Measurements from ENCODE around the gene THSD7A. TPM values are rescaled to one million over a fixed set of nuclear protein-coding genes. Genes with fewer than 3 reads are reported as not detected.

Gene THSD7A
- total and polyA plus RNA-seq, 2 experiments from 2014 or later = 4.0 to 8.3 TPM

GRCh38 chr7:11726001-11726793 is 105.8 kb downstream of the THSD7A start:
- WGBS (ENCODE audit: low lambda C conversion rate, missing lambda C conversion rate) = 82% methylated on average over 7 of the region's 7 CpGs
- Histone ChIP-seq H3K4me2 (no peak overlapping the region), H4K20me1 (ENCODE audit: insufficient read depth, poor library complexity, severe bottlenecking) (no peaks in the 10 kb centered on the region), H3K79me2 (no peaks in the 10 kb centered on the region), H3K9me2 (replicated peaks; ENCODE audit: insufficient read depth) (no peaks in the 10 kb centered on the region), H3K27me3 (no peaks in the 10 kb centered on the region), H3K4me3 (no peak overlapping the region), H3K4me1 (ENCODE audit: insufficient read depth) (no peaks in the 10 kb centered on the region), H3K36me3 (replicated peaks; ENCODE audit: insufficient read depth, low read depth) (no peaks in the 10 kb centered on the region), H3K9me3 (ENCODE audit: low read depth) (no peaks in the 10 kb centered on the region), H2AFZ (no peak overlapping the region), H3K27ac (no peak overlapping the region)
- no peak for TF ChIP-seq EZH2phosphoT487 (IDR thresholded peaks at IDR 0.05; ENCODE audit: low read depth, severe bottlenecking, unreplicated experiment)
- TF ChIP-seq CTCF (IDR thresholded peaks at IDR 0.05; ENCODE audit: poor library complexity) = no peak
- no peak for TF ChIP-seq EZH2 (IDR thresholded peaks at IDR 0.05; ENCODE audit: borderline replicate concordance)
- DNase-seq (ENCODE audit: low spot score) = no peak

- TF ChIP-seq EZH2 (IDR thresholded peaks at IDR 0.05; ENCODE audit: borderline replicate concordance) = no peak
- Histone ChIP-seq H3K4me1 (ENCODE audit: insufficient read depth) (no peaks in the 10 kb centered on the region), H3K27ac (no peak overlapping the region), H4K20me1 (ENCODE audit: insufficient read depth, poor library complexity, severe bottlenecking) (no peaks in the 10 kb centered on the region), H3K9me2 (replicated peaks; ENCODE audit: insufficient read depth) (no peaks in the 10 kb centered on the region), H3K9me3 (ENCODE audit: low read depth) (no peaks in the 10 kb centered on the region), H2AFZ (no peak overlapping the region), H3K79me2 (no peaks in the 10 kb centered on the region), H3K4me3 (no peak overlapping the region), H3K27me3 (no peaks in the 10 kb centered on the region), H3K36me3 (replicated peaks; ENCODE audit: insufficient read depth, low read depth) (no peaks in the 10 kb centered on the region), H3K4me2 (no peak overlapping the region)
- no peak for DNase-seq (ENCODE audit: low spot score)
Observed at GRCh38 chr7:11716185-11716584, 115.8 kb downstream of the THSD7A start.

- H3K4me2 ChIP-seq = no peak overlapping the region
- no peaks in the 10 kb centered on the region for H3K4me1 ChIP-seq (ENCODE audit: insufficient read depth)
- no peak for DNase-seq (ENCODE audit: low spot score)
- TF ChIP-seq EZH2phosphoT487 (IDR thresholded peaks at IDR 0.05; ENCODE audit: low read depth, severe bottlenecking, unreplicated experiment) (no peak), CTCF (IDR thresholded peaks at IDR 0.05; ENCODE audit: poor library complexity) (no peak), EZH2 (IDR thresholded peaks at IDR 0.05; ENCODE audit: borderline replicate concordance) (no peak)
- H4K20me1 ChIP-seq (ENCODE audit: insufficient read depth, poor library complexity, severe bottlenecking) = no peaks in the 10 kb centered on the region
- H3K27ac ChIP-seq = no peak overlapping the region
- no peak overlapping the region for H2AFZ ChIP-seq
- H3K79me2 ChIP-seq = no peaks in the 10 kb centered on the region
- no peaks in the 10 kb centered on the region for H3K27me3 ChIP-seq
- no peaks in the 10 kb centered on the region for H3K36me3 ChIP-seq (replicated peaks; ENCODE audit: insufficient read depth, low read depth)
- H3K4me3 ChIP-seq = no peak overlapping the region
- no peaks in the 10 kb centered on the region for H3K9me2 ChIP-seq (replicated peaks; ENCODE audit: insufficient read depth)
- 92% methylated on average over 2 of the region's 2 CpGs for WGBS (ENCODE audit: low lambda C conversion rate, missing lambda C conversion rate)
- no peaks in the 10 kb centered on the region for H3K9me3 ChIP-seq (ENCODE audit: low read depth)
Observed at GRCh38 chr7:11714676-11715075, 117.3 kb downstream of the THSD7A start.

GRCh38 chr7:11714205-11714604 is 117.8 kb downstream of the THSD7A start:
- Histone ChIP-seq H3K9me3 (ENCODE audit: low read depth) (no peaks in the 10 kb centered on the region), H3K4me3 (no peak overlapping the region), H3K4me1 (ENCODE audit: insufficient read depth) (no peaks in the 10 kb centered on the region), H2AFZ (no peak overlapping the region), H3K27ac (no peak overlapping the region), H4K20me1 (ENCODE audit: insufficient read depth, poor library complexity, severe bottlenecking) (no peaks in the 10 kb centered on the region), H3K9me2 (replicated peaks; ENCODE audit: insufficient read depth) (no peaks in the 10 kb centered on the region), H3K27me3 (no peaks in the 10 kb centered on the region), H3K4me2 (no peak overlapping the region), H3K36me3 (replicated peaks; ENCODE audit: insufficient read depth, low read depth) (no peaks in the 10 kb centered on the region), H3K79me2 (no peaks in the 10 kb centered on the region)
- WGBS (ENCODE audit: low lambda C conversion rate, missing lambda C conversion rate) = 43% methylated on average over 1 of the region's 1 CpG
- no peak for TF ChIP-seq CTCF (IDR thresholded peaks at IDR 0.05; ENCODE audit: poor library complexity)
- TF ChIP-seq EZH2phosphoT487 (IDR thresholded peaks at IDR 0.05; ENCODE audit: low read depth, severe bottlenecking, unreplicated experiment) = no peak
- TF ChIP-seq EZH2 (IDR thresholded peaks at IDR 0.05; ENCODE audit: borderline replicate concordance) = no peak
- no peak for DNase-seq (ENCODE audit: low spot score)

Data from hepatocyte (in vitro differentiated cells).